MG63 (cell line): ENCODE results near the gene FGD3. TPM values are rescaled to one million over a fixed set of nuclear protein-coding genes. Genes with fewer than 3 reads are reported as not detected.

Experiments used
- DNase-seq: peaks from one replicate; pipeline ENCODE4 v3.0.0-alpha.2; 2020
- H3K27me3 ChIP-seq: fragments of 250-450 bp; sonication (Bioruptor Pico); 2 replicates; pipeline ENCODE4 v1.5.1; 2020; ENCODE audit warnings: mild to moderate bottlenecking, moderate library complexity
- H3K36me3 ChIP-seq: fragments of 250-450 bp; sonication (Bioruptor Pico); 2 replicates; pipeline ENCODE4 v1.5.1; 2020; ENCODE audit warnings: mild to moderate bottlenecking, moderate library complexity
- H3K4me3 ChIP-seq: fragments of 250-450 bp; sonication (Bioruptor Pico); 2 replicates; pipeline ENCODE4 v1.5.1; 2020; ENCODE audit warnings: mild to moderate bottlenecking, moderate library complexity
- H3K9me3 ChIP-seq: fragments of 250-450 bp; sonication (Bioruptor Pico); 2 replicates; pipeline ENCODE4 v1.5.1; 2020; ENCODE audit warnings: mild to moderate bottlenecking, moderate library complexity
- total RNA-seq: library from RNA; depleted of rRNA; stranded (reverse); fragments of >200 nt; shearing (Covaris generic); gene quantifications from 2 replicates; pipeline ENCODE4 v1.2.3, GENCODE V29; 2014; ENCODE audit warnings: low replicate concordance; rRNA removed

The FGD3 gene
- total RNA-seq, 1 experiment from 2014 or later, result not detected

GRCh38 chr9:93082841-93083411 lies 135.6 kb downstream of the FGD3 start:
- Histone ChIP-seq H3K4me3 (no peak overlapping the region), H3K36me3 (no peaks in the 10 kb centered on the region), H3K9me3 (no peaks in the 10 kb centered on the region), H3K27me3 (no peaks in the 10 kb centered on the region)
- DNase-seq, result no peak

GRCh38 chr9:93083592-93084470 lies 136.5 kb downstream of the FGD3 start:
- Histone ChIP-seq H3K27me3 (no peaks in the 10 kb centered on the region), H3K4me3 (no peak overlapping the region), H3K9me3 (no peaks in the 10 kb centered on the region), H3K36me3 (no peaks in the 10 kb centered on the region)
- DNase-seq, result no peak

- H3K27me3 ChIP-seq, result no peaks in the 10 kb centered on the region
- DNase-seq, result no peak
- no peaks in the 10 kb centered on the region for H3K36me3 ChIP-seq
- no peaks in the 10 kb centered on the region for H3K9me3 ChIP-seq
- H3K4me3 ChIP-seq, result no peak overlapping the region
Observed at GRCh38 chr9:93084471-93084881, 137.2 kb downstream of the FGD3 start.

GRCh38 chr9:93085676-93086075 lies 138.4 kb downstream of the FGD3 start:
- Histone ChIP-seq H3K27me3 (no peaks in the 10 kb centered on the region), H3K4me3 (no peak overlapping the region), H3K36me3 (no peaks in the 10 kb centered on the region), H3K9me3 (peaks cover 2% of the 10 kb centered on the region; the same call in 1 of the 2 replicates)
- no peak for DNase-seq

Other genes with a start within 250 kb of the FGD3 start
- 35.6 and 49.5 TPM in 2 replicates for gene BICD2, start 182.7 kb upstream of the FGD3 start, total RNA-seq
- 5.1 and 6.5 TPM in 2 replicates for gene ZNF484, start 69.5 kb upstream of the FGD3 start, total RNA-seq
- 0.40 TPM in 1 of 2 replicates, not detected in the other for gene SUSD3, start 111.2 kb downstream of the FGD3 start, total RNA-seq
- 77.4 and 103 TPM in 2 replicates for gene CARD19, start 148.7 kb downstream of the FGD3 start, total RNA-seq
- 22.5 and 71.0 TPM in 2 replicates for gene NINJ1, start 186.7 kb downstream of the FGD3 start, total RNA-seq
- 0.17 and 1.1 TPM in 2 replicates for gene WNK2, start 236.6 kb downstream of the FGD3 start, total RNA-seq